ENCODE data around the gene AFF1. TPM values are rescaled to one million over a fixed set of nuclear protein-coding genes. Genes with fewer than 3 reads are reported as not detected.
"Not testable (repeated sequence)": the region's sequence is repeated elsewhere in the genome, so short reads cannot be mapped to it uniquely, and the experiment has no call there.

AFF1 gene
- total and polyA plus RNA-seq, 4 experiments from 2014 or later, result 13.6 to 108 (median 66.4) TPM

- no peaks in the 10 kb centered on the region for H3K4me1 ChIP-seq (ENCODE audit: insufficient read depth, low read length)
- H3K9me3 ChIP-seq (ENCODE audit: control insufficient read depth in 1 of 2, low read length in 2 of 2), result no peaks in the 10 kb centered on the region
- POLR2A ChIA-PET (ENCODE audit: partially characterized antibody), result no interaction called here
- intact Hi-C loops (cut with micrococcal nuclease), result no loop called here
- H3K4me3 Mint-ChIP-seq, result peak overlapping the region in 1 of 8 donors; percentile 16
- H3K27me3 Mint-ChIP-seq, result no peaks in the 10 kb centered on the region
- H3K4me1 Mint-ChIP-seq, result peaks cover 5 to 32% (median 21%) of the 10 kb centered on the region in 4 donors
- H3K4me3 ChIP-seq (ENCODE audit: low read length in 2 of 2), result no peak overlapping the region
- peaks cover 12 to 20% of the 10 kb centered on the region in 2 donors for H3K36me3 Mint-ChIP-seq
- H3K27ac Mint-ChIP-seq, result no peak overlapping the region
- CTCF ChIA-PET (ENCODE audit: partially characterized antibody), result interaction anchor here (1.6 kb wide), 1 partner anchor 68 kb away, joined by 3 read pairs; no protein-coding TSS in a partner anchor
- no peaks in the 10 kb centered on the region for H3K27me3 ChIP-seq (ENCODE audit: insufficient read depth, low read length)
- no peak for DNase-seq
- peaks cover 0 to 3% (median 0%) of the 10 kb centered on the region in 8 donors for H3K9me3 Mint-ChIP-seq
- no peak overlapping the region for H3K27ac ChIP-seq (ENCODE audit: low read depth, low read length)
- no peaks in the 10 kb centered on the region for H3K36me3 ChIP-seq (ENCODE audit: insufficient read depth, low read length)
Observed at GRCh38 chr4:86990510-86990909, 55.7 kb downstream of the AFF1 start.

GRCh38 chr4:86991994-86992393 is 57.2 kb downstream of the AFF1 start:
- H3K27me3 ChIP-seq (ENCODE audit: insufficient read depth, low read length), result no peaks in the 10 kb centered on the region
- no peak overlapping the region for H3K4me3 ChIP-seq (ENCODE audit: low read length in 2 of 2)
- H3K27ac ChIP-seq (ENCODE audit: low read depth, low read length), result no peak overlapping the region
- H3K36me3 ChIP-seq (ENCODE audit: insufficient read depth, low read length), result no peaks in the 10 kb centered on the region
- ChIA-PET POLR2A (ENCODE audit: partially characterized antibody) (interaction anchor here (3.6 kb wide), 1 partner anchor 14 kb away, joined by 24 read pairs; no protein-coding TSS in a partner anchor), CTCF (ENCODE audit: partially characterized antibody) (interaction anchor here (1.2 kb wide), 1 partner anchor 55 kb away, joined by 3 read pairs; no protein-coding TSS in a partner anchor)
- H3K4me3 Mint-ChIP-seq, result no peak overlapping the region
- no peaks in the 10 kb centered on the region for H3K27me3 Mint-ChIP-seq
- DNase-seq, result no peak
- H3K4me1 Mint-ChIP-seq, result peaks cover 5 to 32% (median 21%) of the 10 kb centered on the region in 4 donors
- H3K9me3 Mint-ChIP-seq, result peaks cover 0 to 3% (median 0%) of the 10 kb centered on the region in 8 donors
- intact Hi-C loops (cut with micrococcal nuclease), result no loop called here
- H3K9me3 ChIP-seq (ENCODE audit: control insufficient read depth in 1 of 2, low read length in 2 of 2), result no peaks in the 10 kb centered on the region
- peak overlapping the region in 1 of 7 donors; percentile 21 for H3K27ac Mint-ChIP-seq
- H3K4me1 ChIP-seq (ENCODE audit: insufficient read depth, low read length), result no peaks in the 10 kb centered on the region
- H3K36me3 Mint-ChIP-seq, result peaks cover 14 to 23% of the 10 kb centered on the region in 2 donors

- no peak for DNase-seq
- H3K27ac ChIP-seq (ENCODE audit: low read depth, low read length), result no peak overlapping the region
- Mint-ChIP-seq H3K4me3 (no peak overlapping the region), H3K27me3 (no peaks in the 10 kb centered on the region), H3K9me3 (peaks cover 0 to 3% (median 0%) of the 10 kb centered on the region in 8 donors), H3K4me1 (peaks cover 10 to 40% (median 30%) of the 10 kb centered on the region in 4 donors), H3K36me3 (peaks cover 6 to 12% of the 10 kb centered on the region in 2 donors), H3K27ac (peak overlapping the region in 5 of 7 donors; percentile 4 to 65 (median 19))
- peaks cover 5% of the 10 kb centered on the region for H3K4me1 ChIP-seq (ENCODE audit: insufficient read depth, low read length)
- intact Hi-C loops (cut with micrococcal nuclease), result no loop called here
- POLR2A ChIA-PET (ENCODE audit: partially characterized antibody), result interaction anchor here (3.6 kb wide), 1 partner anchor 12 kb away, joined by 24 read pairs; no protein-coding TSS in a partner anchor
- no peaks in the 10 kb centered on the region for H3K36me3 ChIP-seq (ENCODE audit: insufficient read depth, low read length)
- no peaks in the 10 kb centered on the region for H3K9me3 ChIP-seq (ENCODE audit: control insufficient read depth in 1 of 2, low read length in 2 of 2)
- CTCF ChIA-PET (ENCODE audit: partially characterized antibody), result no interaction called here
- no peak overlapping the region for H3K4me3 ChIP-seq (ENCODE audit: low read length in 2 of 2)
- H3K27me3 ChIP-seq (ENCODE audit: insufficient read depth, low read length), result no peaks in the 10 kb centered on the region
Observed at GRCh38 chr4:86993909-86994681, 59.3 kb downstream of the AFF1 start.

GRCh38 chr4:86994686-86995085 is 59.9 kb downstream of the AFF1 start:
- H3K4me1 ChIP-seq (ENCODE audit: insufficient read depth, low read length), result peaks cover 11% of the 10 kb centered on the region
- no peaks in the 10 kb centered on the region for H3K9me3 ChIP-seq (ENCODE audit: control insufficient read depth in 1 of 2, low read length in 2 of 2)
- Mint-ChIP-seq H3K4me1 (peaks cover 16 to 40% (median 30%) of the 10 kb centered on the region in 4 donors), H3K27ac (peak overlapping the region in 6 of 7 donors; percentile 4 to 71 (median 26)), H3K4me3 (no peak overlapping the region), H3K27me3 (no peaks in the 10 kb centered on the region), H3K36me3 (peaks cover 3 to 9% of the 10 kb centered on the region in 2 donors), H3K9me3 (peaks cover 0 to 3% (median 0%) of the 10 kb centered on the region in 8 donors)
- H3K4me3 ChIP-seq (ENCODE audit: low read length in 2 of 2), result no peak overlapping the region
- intact Hi-C loops (cut with micrococcal nuclease), result no loop called here
- H3K27ac ChIP-seq (ENCODE audit: low read depth, low read length), result no peak overlapping the region
- no peaks in the 10 kb centered on the region for H3K27me3 ChIP-seq (ENCODE audit: insufficient read depth, low read length)
- CTCF ChIA-PET (ENCODE audit: partially characterized antibody), result interaction anchor here (0.5 kb wide), 1 partner anchor 47 kb away, joined by 3 read pairs; no protein-coding TSS in a partner anchor
- POLR2A ChIA-PET (ENCODE audit: partially characterized antibody), result interaction anchor here (3.6 kb wide), 1 partner anchor 11 kb away, joined by 24 read pairs; no protein-coding TSS in a partner anchor
- no peak for DNase-seq
- no peaks in the 10 kb centered on the region for H3K36me3 ChIP-seq (ENCODE audit: insufficient read depth, low read length)

GRCh38 chr4:86996510-86996909 is 61.7 kb downstream of the AFF1 start:
- DNase-seq; H3K4me3 ChIP-seq (ENCODE audit: low read length in 2 of 2); POLR2A ChIA-PET (ENCODE audit: partially characterized antibody); H3K27me3 ChIP-seq (ENCODE audit: insufficient read depth, low read length); intact Hi-C loops (cut with micrococcal nuclease); H3K27me3 Mint-ChIP-seq; H3K27ac Mint-ChIP-seq; H3K4me3 Mint-ChIP-seq; H3K36me3 Mint-ChIP-seq; H3K36me3 ChIP-seq (ENCODE audit: insufficient read depth, low read length); H3K27ac ChIP-seq (ENCODE audit: low read depth, low read length); H3K9me3 Mint-ChIP-seq; H3K9me3 ChIP-seq (ENCODE audit: control insufficient read depth in 1 of 2, low read length in 2 of 2); CTCF ChIA-PET (ENCODE audit: partially characterized antibody): not testable (repeated sequence)
- H3K4me1 Mint-ChIP-seq, result peaks cover 28 to 49% (median 38%) of the 10 kb centered on the region in 4 donors
- peaks cover 27% of the 10 kb centered on the region for H3K4me1 ChIP-seq (ENCODE audit: insufficient read depth, low read length)

- Histone ChIP-seq H3K27me3 (ENCODE audit: insufficient read depth, low read length) (no peaks in the 10 kb centered on the region), H3K9me3 (ENCODE audit: control insufficient read depth in 1 of 2, low read length in 2 of 2) (no peaks in the 10 kb centered on the region), H3K36me3 (ENCODE audit: insufficient read depth, low read length) (no peaks in the 10 kb centered on the region), H3K27ac (ENCODE audit: low read depth, low read length) (peak overlapping the region; percentile 1), H3K4me1 (ENCODE audit: insufficient read depth, low read length) (peaks cover 27% of the 10 kb centered on the region), H3K4me3 (ENCODE audit: low read length in 2 of 2) (no peak overlapping the region)
- ChIA-PET POLR2A (ENCODE audit: partially characterized antibody) (interaction anchor here (1.3 to 5.0 kb wide), 2 partner anchors 8 to 62 kb away, joined by 3 to 34 read pairs; partner anchors contain the start of gene AFF1), CTCF (ENCODE audit: partially characterized antibody) (interaction anchor here (0.9 to 3.0 kb wide), 4 partner anchors 8 to 76 kb away, joined by 3 to 14 read pairs (median 4); no protein-coding TSS in a partner anchor)
- peaks cover 0 to 3% (median 0%) of the 10 kb centered on the region in 8 donors for H3K9me3 Mint-ChIP-seq
- H3K4me3 Mint-ChIP-seq, result peak overlapping the region in 3 of 8 donors; percentile 38 to 57 (median 45)
- H3K27me3 Mint-ChIP-seq, result no peaks in the 10 kb centered on the region
- peaks cover 2 to 9% of the 10 kb centered on the region in 2 donors for H3K36me3 Mint-ChIP-seq
- peaks cover 31 to 48% (median 42%) of the 10 kb centered on the region in 4 donors for H3K4me1 Mint-ChIP-seq
- intact Hi-C loops (cut with micrococcal nuclease), result no loop called here
- no peak for DNase-seq
- peak overlapping the region; percentile 25 to 72 (median 62) for H3K27ac Mint-ChIP-seq
Observed at GRCh38 chr4:86999136-86999643, 64.4 kb downstream of the AFF1 start.

GRCh38 chr4:87002682-87003043 is 67.9 kb downstream of the AFF1 start:
- Histone ChIP-seq H3K9me3 (ENCODE audit: control insufficient read depth in 1 of 2, low read length in 2 of 2) (no peaks in the 10 kb centered on the region), H3K4me3 (ENCODE audit: low read length in 2 of 2) (no peak overlapping the region), H3K36me3 (ENCODE audit: insufficient read depth, low read length) (no peaks in the 10 kb centered on the region), H3K27ac (ENCODE audit: low read depth, low read length) (no peak overlapping the region), H3K27me3 (ENCODE audit: insufficient read depth, low read length) (no peaks in the 10 kb centered on the region), H3K4me1 (ENCODE audit: insufficient read depth, low read length) (peaks cover 45% of the 10 kb centered on the region)
- Mint-ChIP-seq H3K9me3 (peaks cover 0 to 1% (median 0%) of the 10 kb centered on the region in 8 donors), H3K27me3 (no peaks in the 10 kb centered on the region), H3K36me3 (peaks cover 0 to 8% of the 10 kb centered on the region in 2 donors), H3K4me3 (no peak overlapping the region), H3K27ac (peak overlapping the region in 5 of 7 donors; percentile 43 to 91 (median 62)), H3K4me1 (peaks cover 43 to 57% (median 53%) of the 10 kb centered on the region in 4 donors)
- DNase-seq, result no peak
- ChIA-PET POLR2A (ENCODE audit: partially characterized antibody) (interaction anchor here (10.2 kb wide), 1 partner anchor 65 kb away, joined by 376 read pairs; the partner anchor contains the start of gene AFF1), CTCF (ENCODE audit: partially characterized antibody) (no interaction called here)
- intact Hi-C loops (cut with micrococcal nuclease), result no loop called here
